Activated CD8-positive, alpha-beta memory T cell treated with anti-CD3 and anti-CD28 coated beads, Interleukin-2, amount 50 U/mL, for 1 hour (primary cell): Measurements from ENCODE around the gene SAG.

ENCODE experiments used
- DNase-seq: peaks from one replicate; pipeline ENCODE4 v3.0.0-alpha.2; 2020; ENCODE audit errors: extremely low read depth

SAG gene

DNA sequence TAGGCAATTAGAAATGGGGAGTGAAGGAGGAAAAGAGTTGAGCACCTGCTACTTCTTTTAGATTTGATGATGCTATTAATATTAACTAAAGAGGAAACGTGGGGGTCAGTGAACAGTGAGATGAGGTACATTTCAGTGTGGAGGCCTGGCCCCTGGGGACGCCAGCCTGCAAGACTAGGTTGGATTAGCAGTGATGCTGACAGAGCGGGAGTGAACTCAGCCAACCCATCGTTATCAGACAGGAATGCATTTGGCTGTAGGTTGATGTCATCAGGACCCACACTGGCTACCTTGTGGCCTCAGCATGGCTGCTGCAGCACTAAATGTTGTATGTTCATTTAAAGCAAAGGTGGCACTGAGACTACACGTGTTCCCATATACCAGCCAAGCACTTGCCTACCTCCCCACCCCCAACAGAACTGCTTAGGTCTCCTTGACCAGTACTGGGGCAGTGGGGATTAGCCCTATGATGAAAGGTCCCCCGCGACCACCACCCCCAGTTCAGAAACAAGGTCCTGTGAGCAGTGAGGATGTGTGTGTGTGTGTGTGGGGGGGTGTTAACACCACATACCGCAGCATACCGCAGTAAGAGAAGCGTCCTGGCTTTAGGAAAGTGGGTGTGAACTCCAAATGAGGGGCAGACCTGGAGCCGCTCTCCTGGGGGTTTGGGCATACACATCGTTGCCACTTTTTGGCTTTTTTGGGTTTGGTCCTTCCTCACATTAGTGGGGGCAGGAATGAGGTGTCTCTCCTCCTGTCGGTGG is 72.7 kb downstream of the SAG start:
- DNase-seq: no peak

DNA sequence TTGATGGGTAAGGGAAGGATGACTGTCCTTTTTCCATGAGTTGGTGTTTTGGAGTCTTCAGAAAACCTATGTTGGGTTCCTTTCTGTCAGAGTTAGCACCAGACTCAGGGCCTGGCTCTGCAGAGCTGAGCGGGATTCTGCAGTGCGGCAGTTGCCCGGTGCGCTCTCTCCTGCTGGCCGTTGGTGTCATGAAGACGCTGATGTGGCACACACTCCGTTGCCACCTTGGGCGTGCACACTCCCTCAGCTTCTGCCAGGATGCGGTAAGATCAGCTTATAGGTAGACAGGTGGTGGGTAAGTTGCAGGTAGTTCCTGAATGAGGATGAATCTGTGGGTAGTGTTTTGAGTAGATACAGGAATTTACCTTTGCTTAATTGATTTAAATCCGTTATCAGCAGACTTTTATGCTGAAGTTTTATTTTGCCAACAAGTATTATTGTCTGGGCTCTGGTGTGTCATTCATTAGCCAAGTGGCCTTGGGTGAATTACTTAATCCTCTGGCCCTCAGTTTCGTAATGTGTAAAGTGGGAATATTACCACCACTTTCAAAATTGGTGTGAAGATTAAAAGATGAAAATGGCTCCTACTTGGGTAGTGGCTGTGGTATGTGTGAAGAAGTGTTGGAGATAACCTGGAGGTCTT is 73.5 kb downstream of the SAG start:
- no peak for DNase-seq

DNA sequence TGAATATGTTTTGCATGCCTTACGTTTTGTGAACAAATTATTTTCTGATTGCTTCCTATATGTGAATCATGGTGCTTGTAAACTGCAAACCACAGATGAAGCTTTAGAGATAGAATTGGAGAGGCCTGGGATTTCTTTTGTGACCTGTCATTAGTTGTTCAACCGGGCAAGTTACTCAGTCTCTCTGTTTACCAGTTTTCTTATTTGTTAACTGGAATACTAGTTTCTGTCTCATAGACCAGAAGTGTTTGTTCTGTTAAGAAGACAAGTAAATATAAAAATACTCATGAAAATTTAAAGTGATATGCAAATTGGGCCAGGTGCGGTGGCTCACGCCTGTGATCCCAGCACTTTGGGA is 74.0 kb downstream of the SAG start:
- no peak for DNase-seq

DNA sequence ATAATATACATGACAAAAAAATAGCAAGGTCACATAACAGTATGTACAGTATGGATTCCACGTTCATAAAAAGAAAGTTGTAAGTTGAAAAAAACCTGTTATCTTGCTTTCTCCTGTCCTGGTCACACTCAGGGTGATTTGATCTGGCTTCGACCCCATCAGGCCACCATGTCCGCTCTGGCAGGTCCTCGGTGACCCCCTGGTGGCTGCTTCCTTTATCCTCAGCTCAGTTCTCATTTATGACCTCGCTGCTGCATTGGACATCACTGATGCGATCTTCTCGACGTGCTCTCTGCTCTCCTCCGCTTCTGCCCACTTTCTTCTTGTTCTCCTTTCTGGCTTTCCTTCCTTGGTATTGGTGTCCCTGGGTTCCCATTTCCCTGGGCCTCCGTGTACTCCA is 76.4 kb downstream of the SAG start:
- no peak for DNase-seq

DNA sequence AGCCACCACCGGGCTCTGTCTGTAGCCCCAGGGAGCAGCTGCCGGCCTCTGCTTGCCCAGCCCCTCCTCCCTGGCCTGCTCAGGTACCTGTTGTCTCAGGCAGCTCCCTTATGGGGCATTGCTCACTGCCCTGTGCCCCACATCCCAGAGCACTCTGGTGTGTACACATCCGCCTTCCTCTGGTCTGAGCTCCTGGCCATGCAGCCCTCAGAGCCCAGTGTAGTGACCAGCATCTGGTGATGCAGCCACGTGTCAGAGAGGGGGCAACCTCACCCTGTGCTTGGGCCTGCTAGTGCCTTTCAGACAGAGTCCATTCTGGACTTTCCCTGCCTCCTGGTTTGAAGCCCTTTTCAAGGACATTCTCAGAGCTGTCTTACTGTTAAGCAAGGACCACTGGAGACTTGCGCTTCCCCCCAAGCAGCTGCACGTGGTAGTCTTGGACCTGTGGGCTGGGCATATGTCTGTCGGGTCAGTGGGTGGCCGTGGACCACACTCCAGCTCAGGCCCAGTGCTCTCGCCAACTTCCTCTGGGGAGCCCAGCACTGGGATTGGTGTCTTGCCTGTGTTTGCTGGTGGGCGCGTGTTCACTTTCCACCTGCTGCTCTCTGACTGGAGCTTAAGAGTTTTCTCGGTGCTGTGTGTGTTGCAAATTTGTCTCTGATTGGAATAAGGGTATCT is 77.3 kb downstream of the SAG start:
- DNase-seq: no peak

DNA sequence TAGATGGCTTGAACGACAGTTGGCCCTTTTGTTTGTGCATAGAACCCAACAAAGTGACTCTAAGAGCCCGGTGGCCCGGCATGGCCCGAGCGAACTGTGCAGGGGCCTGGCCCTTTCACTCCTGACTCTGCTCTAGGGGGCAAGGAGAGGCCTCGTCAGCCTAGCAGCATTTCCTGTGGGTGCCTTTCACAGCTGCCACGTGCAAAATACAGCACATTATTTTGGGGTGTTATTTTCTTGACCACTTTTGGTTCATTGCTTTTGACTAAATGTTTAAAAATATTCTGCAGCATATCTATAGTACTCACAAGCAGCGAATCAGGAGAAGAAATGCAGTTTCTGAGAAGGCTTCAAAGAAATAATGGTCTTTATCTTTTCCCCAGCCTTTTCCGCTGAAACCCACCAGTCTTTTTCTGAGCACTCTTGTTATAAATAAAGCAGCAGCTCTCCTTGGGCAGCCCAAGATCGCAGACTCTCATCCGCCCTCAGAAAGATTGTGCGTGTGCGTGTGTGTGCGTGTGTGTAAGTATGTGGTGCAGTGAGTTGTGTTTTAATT is 78.0 kb downstream of the SAG start:
- DNase-seq: peak; percentile 28

DNA sequence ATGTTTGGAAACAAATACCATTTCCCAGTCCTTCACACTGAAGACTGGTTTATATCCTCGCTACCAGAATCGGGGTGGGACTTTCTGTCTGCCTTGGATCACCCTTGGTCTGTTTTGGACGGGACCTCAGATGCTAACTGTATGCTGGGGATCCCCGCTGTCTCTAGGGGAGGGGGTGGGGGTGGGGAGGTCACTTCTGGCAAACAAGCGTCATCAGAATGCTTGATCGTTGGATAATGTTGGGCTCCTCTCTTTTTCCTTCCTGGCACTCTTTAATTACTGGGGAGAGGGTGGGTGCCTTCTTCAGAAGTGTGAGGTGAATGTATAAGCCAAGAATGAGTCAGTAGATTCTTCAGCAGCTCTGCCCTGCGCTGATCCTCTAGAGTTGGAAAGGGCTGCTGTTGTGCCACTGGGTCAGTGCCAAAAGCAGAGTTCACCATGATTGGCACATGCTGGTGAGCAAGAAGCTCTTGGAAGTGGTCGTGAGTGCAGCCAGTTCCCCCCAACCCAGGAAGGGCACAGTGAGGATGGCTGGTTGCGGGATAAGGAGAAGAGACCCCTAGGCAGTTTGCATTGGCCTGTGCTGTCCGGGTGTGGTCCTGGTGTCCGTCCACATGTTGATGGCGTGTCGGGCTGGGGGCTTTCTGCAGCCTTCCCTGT is 78.9 kb downstream of the SAG start:
- DNase-seq: no peak

DNA sequence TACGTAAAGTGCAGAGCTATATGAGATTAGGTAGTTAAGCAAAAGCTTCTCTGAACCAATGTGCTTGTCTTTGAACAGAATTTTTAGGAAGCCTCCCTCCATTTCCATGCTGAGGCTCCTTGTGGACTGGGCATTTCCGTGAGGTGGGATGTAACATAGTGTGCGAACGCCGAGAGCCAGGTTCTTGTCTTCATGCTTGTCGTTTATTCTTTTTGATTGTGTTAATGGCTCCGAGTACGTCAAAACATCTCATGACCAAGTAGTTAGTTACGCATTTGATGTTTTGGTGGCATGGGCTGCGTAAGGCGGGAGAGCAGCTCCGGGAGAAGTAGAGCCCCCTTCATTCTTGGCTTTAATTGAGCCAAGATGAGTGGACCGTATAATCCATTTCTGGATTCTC is 79.6 kb downstream of the SAG start:
- DNase-seq: no peak

DNA sequence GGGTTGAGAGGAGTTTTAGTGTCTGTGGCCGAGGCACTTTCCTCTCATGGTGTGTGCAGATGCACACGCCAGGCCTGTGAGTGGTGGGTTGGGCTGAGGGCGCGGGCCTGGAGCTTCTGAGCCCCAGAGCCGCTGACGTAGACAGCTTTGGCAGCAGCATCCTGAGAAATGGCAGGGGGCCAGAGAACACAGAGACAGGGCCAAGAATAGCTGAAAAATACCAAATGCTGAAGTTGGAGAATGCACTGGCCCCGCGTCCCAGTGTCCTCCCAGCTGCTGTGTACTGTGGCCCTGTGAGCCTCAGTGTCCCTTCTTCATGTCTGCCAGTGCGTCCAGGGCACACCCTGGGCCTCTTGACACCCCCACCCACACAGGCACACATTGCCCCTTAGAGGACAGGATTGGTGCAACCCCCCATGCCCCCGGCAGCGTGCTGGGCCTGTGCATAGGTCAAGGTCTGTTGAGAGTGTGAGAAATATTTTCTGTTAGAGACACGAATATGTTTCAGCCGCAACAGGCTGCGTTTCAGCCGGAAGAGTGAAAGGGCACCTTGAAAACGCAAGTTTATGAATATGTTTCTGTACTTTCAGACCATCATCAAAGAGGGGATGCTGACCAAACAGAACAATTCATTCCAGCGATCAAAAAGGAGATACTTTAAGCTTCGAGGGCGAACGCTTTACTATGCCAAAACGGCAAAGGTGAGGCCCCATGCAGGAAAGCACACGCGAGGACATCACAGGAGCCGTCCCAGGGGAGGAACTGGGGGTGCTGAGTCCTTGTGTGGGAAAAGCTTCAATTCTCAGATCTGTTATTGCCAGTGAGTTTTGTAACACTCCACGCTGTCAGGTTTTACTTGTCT is 80.3 kb downstream of the SAG start:
- no peak for DNase-seq

DNA sequence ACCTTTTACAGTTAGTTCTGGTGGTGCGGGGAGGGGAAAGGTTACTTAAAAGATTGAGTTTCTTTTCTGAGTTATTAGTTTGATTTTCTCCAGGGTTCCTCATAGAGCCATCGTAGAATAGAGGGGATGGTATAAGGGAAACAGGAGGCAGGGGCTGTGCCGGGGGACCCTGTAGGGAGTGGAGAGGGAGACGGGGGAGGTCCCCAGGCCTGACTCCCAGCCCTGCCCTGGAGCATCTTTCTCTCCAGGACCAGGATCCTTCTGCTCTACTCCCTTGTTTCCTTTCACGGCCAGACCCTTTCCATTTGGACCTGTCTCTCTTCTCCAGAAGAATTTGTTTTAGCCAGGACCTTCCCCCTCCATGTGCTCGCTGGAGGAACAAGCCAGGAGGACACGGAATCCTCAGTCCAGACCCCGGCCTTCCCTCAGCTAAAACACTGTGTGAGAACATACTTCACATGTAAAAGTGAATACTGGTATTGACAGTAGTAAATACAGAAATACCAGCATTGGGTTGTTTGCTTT is 82.0 kb downstream of the SAG start:
- no peak for DNase-seq

DNA sequence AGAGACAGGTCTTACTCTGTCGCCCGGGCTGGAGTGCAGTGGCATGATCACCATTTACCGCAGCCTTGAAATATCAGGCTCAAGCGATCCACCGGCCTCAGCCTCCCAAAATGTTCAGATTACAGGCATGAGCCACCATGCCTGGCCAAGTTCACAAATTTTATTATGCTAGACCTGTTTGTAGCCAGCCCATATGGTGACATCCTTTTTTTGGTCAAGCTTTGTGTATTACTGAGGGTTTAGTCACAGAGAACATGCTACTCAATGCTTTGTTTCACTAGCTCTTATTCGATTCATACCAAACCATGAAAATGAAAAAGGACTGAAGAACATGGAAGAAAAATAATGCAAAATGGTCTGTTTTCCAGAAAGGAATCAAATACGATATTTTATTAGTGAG is 88.1 kb downstream of the SAG start:
- no peak for DNase-seq
